Measurements from ENCODE around the gene UGGT1. TPM values are rescaled to one million over a fixed set of nuclear protein-coding genes. Genes with fewer than 3 reads are reported as not detected.

UGGT1 gene
- total RNA-seq, 1 experiment from 2014 or later, result 55.9 TPM

DNA sequence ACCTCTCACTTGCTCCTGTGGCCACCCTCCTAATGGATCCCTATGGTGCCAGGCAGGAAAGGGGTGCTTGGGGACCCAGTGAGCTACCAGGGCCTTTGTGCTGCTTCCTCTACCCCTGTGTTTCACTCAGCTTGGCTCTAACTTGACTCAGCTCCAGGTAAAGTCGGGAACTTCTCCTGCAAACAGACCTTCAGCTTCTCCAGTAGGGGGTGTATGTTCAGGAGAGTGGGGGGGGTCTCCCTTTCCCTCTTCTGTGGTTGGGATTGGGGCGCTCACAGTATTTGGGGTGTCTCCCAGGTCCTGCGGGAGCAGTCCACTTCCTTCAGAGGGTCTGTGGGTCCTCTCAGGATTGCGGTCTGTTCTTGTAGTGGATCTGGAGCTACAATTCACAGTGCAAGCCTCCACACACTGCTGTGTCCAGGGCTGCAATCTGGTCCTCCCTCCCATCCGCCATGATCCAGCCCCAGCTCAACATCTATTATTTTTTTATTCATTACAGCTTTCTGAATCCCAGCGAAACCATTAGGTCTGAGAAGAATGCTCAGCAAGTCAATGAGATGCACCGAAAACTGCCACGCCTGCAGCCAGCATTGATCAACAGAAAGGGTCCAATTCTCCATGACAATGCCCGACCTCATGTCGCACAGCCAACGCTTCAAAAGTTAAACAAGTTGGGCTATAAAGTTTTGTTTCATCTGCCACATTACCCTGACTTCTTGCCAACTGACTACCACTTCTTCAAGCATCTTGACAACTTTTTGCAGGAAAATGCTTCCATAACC, 36.7 kb upstream of the UGGT1 start:
- Histone ChIP-seq H4K5ac (ENCODE audit: insufficient read length, low read depth, low read length) (no peak overlapping the region), H3K18ac (ENCODE audit: insufficient read length, low read depth, low read length) (no peak overlapping the region), H2AK5ac (ENCODE audit: insufficient read length, low read length) (no peak overlapping the region), H2BK5ac (ENCODE audit: insufficient read length, low read length) (no peak overlapping the region), H4K8ac (replicated peaks; ENCODE audit: insufficient read length, low read depth, low read length) (no peak overlapping the region), H2BK15ac (ENCODE audit: low read depth, low read length) (no peak overlapping the region), H3K4me1 (ENCODE audit: insufficient read depth, low read length) (no peaks in the 10 kb centered on the region), H3K9me3 (ENCODE audit: control insufficient read depth, low read depth, low read length) (no peaks in the 10 kb centered on the region), H3K79me2 (ENCODE audit: insufficient read depth, low read length) (no peaks in the 10 kb centered on the region), H3K14ac (ENCODE audit: insufficient read depth, low read length) (no peak overlapping the region), H3K79me1 (ENCODE audit: insufficient read depth, low read depth, low read length, poor library complexity, severe bottlenecking) (no peaks in the 10 kb centered on the region), H2BK20ac (ENCODE audit: low read depth, low read length, poor library complexity, severe bottlenecking) (no peak overlapping the region), H3T11ph (ENCODE audit: low read length) (no peak overlapping the region), H4K91ac (ENCODE audit: insufficient read length, low read depth, low read length) (no peak overlapping the region), H3K23me2 (ENCODE audit: insufficient read length, low read depth, low read length, poor library complexity, severe bottlenecking) (no peaks in the 10 kb centered on the region), H3K4me2 (ENCODE audit: insufficient read depth, insufficient read length, low read length) (no peak overlapping the region), H4K20me1 (ENCODE audit: control insufficient read depth, insufficient read depth, insufficient read length) (no peaks in the 10 kb centered on the region), H3K27ac (ENCODE audit: insufficient read length, low read depth, low read length) (no peak overlapping the region), H2BK120ac (ENCODE audit: low read depth, low read length, poor library complexity, severe bottlenecking) (no peak overlapping the region), H2BK12ac (ENCODE audit: insufficient read length, low read depth, low read length) (no peak overlapping the region), H3K27me3 (ENCODE audit: insufficient read depth, low read length) (no peaks in the 10 kb centered on the region), H2AFZ (ENCODE audit: low read length) (no peak overlapping the region), H3K23ac (ENCODE audit: insufficient read length, low read depth, low read length) (no peak overlapping the region), H3K4ac (ENCODE audit: low read depth, low read length) (no peak overlapping the region), H3K9ac (ENCODE audit: extremely low read depth, insufficient read length, low read length) (no peak overlapping the region), H3K56ac (ENCODE audit: insufficient read length, low read depth, low read length) (no peak overlapping the region)
- Mint-ChIP-seq H3K36me3 (ENCODE audit: insufficient read depth in 1 of 3, low read depth in 3 of 3) (no peaks in the 10 kb centered on the region), H3K9me3 (peaks cover 9 to 10% of the 10 kb centered on the region in 2 experiments; a peak in 4 of 5 replicates), H3K27ac (no peak overlapping the region), H3K4me1 (peaks cover 5 to 14% of the 10 kb centered on the region in 2 experiments), H3K4me3 (no peak overlapping the region), H3K27me3 (ENCODE audit: low read depth) (peaks cover 10% of the 10 kb centered on the region)
- TF ChIP-seq, protein P1, sequence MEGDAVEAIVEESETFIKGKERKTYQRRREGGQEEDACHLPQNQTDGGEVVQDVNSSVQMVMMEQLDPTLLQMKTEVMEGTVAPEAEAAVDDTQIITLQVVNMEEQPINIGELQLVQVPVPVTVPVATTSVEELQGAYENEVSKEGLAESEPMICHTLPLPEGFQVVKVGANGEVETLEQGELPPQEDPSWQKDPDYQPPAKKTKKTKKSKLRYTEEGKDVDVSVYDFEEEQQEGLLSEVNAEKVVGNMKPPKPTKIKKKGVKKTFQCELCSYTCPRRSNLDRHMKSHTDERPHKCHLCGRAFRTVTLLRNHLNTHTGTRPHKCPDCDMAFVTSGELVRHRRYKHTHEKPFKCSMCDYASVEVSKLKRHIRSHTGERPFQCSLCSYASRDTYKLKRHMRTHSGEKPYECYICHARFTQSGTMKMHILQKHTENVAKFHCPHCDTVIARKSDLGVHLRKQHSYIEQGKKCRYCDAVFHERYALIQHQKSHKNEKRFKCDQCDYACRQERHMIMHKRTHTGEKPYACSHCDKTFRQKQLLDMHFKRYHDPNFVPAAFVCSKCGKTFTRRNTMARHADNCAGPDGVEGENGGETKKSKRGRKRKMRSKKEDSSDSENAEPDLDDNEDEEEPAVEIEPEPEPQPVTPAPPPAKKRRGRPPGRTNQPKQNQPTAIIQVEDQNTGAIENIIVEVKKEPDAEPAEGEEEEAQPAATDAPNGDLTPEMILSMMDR (conservative IDR thresholded peaks at IDR 0.05), result peak; percentile 22; the same call in 1 of the 3 replicates
- no peak for DNase-seq
- WGBS (ENCODE audit: extremely low coverage, insufficient read length, low lambda C conversion rate), result no CpG with 5 or more reads among the region's 11 CpGs

Data from H9 (cell line).